ENCODE measurements around the gene PADI4.

- TF ChIP-seq CTCF (IDR thresholded peaks at IDR 0.05), result no peak
- TF ChIP-seq POLR2AphosphoS5 (IDR thresholded peaks at IDR 0.05; ENCODE audit: low read depth, low read length), result no peak
- no peak for TF ChIP-seq REST (IDR thresholded peaks at IDR 0.05; ENCODE audit: insufficient read depth in 1 of 2, low read depth in 2 of 2, low read length in 1 of 2)
- no peak for TF ChIP-seq TCF7L2 (IDR thresholded peaks at IDR 0.05; ENCODE audit: low read depth, low read length)
Measured at GRCh38 chr1:17265162-17265561, 42.8 kb upstream of the PADI4 start.

Data from Panc1 (cell line).